Endothelial cell of umbilical vein (primary cell): ENCODE data around the gene GATA1.

Source experiments
- CTCF ChIP-seq, 2 donors: IDR thresholded peaks; 1 replicate in 1 of 2; 2 replicates in 1 of 2; pipeline ENCODE4 v1.5.1; 2011; ENCODE audit warnings: low read length in 2 of 2, mild to moderate bottlenecking in 2 of 2, moderate library complexity in 2 of 2, control low read depth in 1 of 2, inconsistent platforms in 1 of 2, low read depth in 1 of 2; ENCODE audit not compliant: insufficient read depth in 1 of 2; ENCODE audit errors: extremely low read depth in 1 of 2
- EZH2 ChIP-seq: IDR thresholded peaks from 2 replicates; pipeline ENCODE4 v1.6.1; 2012; ENCODE audit warnings: borderline replicate concordance, low read depth, mild to moderate bottlenecking, moderate library complexity, low read length, inconsistent platforms; ENCODE audit not compliant: severe bottlenecking
- MAX ChIP-seq: IDR thresholded peaks from 2 replicates; pipeline ENCODE4 v1.6.1; 2011; ENCODE audit not compliant: insufficient read depth, insufficient read length
- MYC ChIP-seq: IDR thresholded peaks from one replicate; pipeline ENCODE4 v1.6.1; 2011; ENCODE audit warnings: mild to moderate bottlenecking, low read depth, low read length
- POLR2A ChIP-seq: IDR thresholded peaks from 2 replicates; pipeline ENCODE4 v1.6.1; 2012; ENCODE audit warnings: low read depth, mild to moderate bottlenecking, control low read depth, low read length
- POLR2AphosphoS5 ChIP-seq: IDR thresholded peaks from 2 replicates; pipeline ENCODE4 v1.6.1; 2012; ENCODE audit warnings: low read depth, mild to moderate bottlenecking, control low read depth, low read length, moderate library complexity; ENCODE audit not compliant: insufficient read depth

- TF ChIP-seq MAX (no peak), CTCF (IDR thresholded peaks at IDR 0.05; ENCODE audit: extremely low read depth in 1 of 2, insufficient read depth in 1 of 2, low read depth in 1 of 2, low read length in 2 of 2) (no peak), POLR2AphosphoS5 (no peak), EZH2 (no peak), POLR2A (no peak), MYC (no peak)
These were observed 17.2 kb upstream of the GATA1 start for GRCh38 chrX:48769230-48769629.
